ENCODE results near the gene NADK2.

- TF ChIP-seq CTCF (IDR thresholded peaks at IDR 0.05; ENCODE audit: insufficient read depth, low read depth, low read length) (no peak), EZH2 (IDR thresholded peaks at IDR 0.05; ENCODE audit: insufficient read depth, low read length) (no peak)
These were observed 9.2 kb downstream of the NADK2 start for GRCh38 chr5:36232533-36232932.

Measured in astrocyte (in vitro differentiated cells and primary cell).